ENCODE results near the gene ANKK1.

The ANKK1 gene

DNA sequence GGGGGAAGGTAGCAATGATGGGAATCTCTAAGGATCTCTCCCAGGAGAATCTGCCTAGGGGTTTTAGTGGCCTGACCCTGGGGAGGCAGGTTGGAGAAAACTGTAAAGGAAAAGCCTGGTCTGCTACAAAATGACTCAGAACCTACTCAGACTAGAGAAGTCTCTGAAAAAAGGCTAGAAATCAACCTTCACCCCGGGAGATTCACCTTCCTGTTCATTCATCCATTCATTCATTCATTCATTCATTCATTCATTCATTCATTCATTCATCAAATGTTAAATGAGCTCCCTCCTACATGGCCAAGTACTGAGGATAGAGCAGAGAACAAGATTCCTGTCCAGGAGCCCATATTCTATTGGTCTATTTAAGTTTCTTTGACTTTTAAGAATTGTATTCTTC lies 8.9 kb upstream of the ANKK1 start:
- H3K4me1 ChIP-seq (ENCODE audit: control insufficient read depth, insufficient read depth, low read length) = no peaks in the 10 kb centered on the region
- H3K9me3 ChIP-seq (ENCODE audit: control insufficient read depth, insufficient read depth, low read depth, low read length) = no peaks in the 10 kb centered on the region
- H3K4me3 ChIP-seq (ENCODE audit: low read depth, low read length) = no peak overlapping the region
- TF ChIP-seq KLF10 (tag by site-specific recombination; IDR thresholded peaks at IDR 0.05) (no peak), ZNF768 (tag by site-specific recombination; IDR thresholded peaks at IDR 0.05) (no peak), ZNF311 (tag by site-specific recombination; IDR thresholded peaks at IDR 0.05; ENCODE audit: borderline replicate concordance) (no peak), HOXD13 (CRISPR knock-in tag; IDR thresholded peaks at IDR 0.05; ENCODE audit: borderline replicate concordance) (no peak), ZNF530 (tag by site-specific recombination; IDR thresholded peaks at IDR 0.05; ENCODE audit: low read depth) (no peak)
- TF ChIP-seq, protein P1, sequence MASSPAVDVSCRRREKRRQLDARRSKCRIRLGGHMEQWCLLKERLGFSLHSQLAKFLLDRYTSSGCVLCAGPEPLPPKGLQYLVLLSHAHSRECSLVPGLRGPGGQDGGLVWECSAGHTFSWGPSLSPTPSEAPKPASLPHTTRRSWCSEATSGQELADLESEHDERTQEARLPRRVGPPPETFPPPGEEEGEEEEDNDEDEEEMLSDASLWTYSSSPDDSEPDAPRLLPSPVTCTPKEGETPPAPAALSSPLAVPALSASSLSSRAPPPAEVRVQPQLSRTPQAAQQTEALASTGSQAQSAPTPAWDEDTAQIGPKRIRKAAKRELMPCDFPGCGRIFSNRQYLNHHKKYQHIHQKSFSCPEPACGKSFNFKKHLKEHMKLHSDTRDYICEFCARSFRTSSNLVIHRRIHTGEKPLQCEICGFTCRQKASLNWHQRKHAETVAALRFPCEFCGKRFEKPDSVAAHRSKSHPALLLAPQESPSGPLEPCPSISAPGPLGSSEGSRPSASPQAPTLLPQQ (tag by site-specific recombination; IDR thresholded peaks at IDR 0.05) = no peak
- TF ChIP-seq, protein P2, sequence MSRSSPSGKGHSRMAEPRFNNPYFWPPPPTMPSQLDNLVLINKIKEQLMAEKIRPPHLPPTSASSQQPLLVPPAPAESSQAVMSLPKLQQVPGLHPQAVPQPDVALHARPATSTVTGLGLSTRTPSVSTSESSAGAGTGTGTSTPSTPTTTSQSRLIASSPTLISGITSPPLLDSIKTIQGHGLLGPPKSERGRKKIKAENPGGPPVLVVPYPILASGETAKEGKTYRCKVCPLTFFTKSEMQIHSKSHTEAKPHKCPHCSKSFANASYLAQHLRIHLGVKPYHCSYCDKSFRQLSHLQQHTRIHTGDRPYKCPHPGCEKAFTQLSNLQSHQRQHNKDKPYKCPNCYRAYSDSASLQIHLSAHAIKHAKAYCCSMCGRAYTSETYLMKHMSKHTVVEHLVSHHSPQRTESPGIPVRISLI (tag by site-specific recombination; IDR thresholded peaks at IDR 0.05) = no peak
- TF ChIP-seq, protein P3, sequence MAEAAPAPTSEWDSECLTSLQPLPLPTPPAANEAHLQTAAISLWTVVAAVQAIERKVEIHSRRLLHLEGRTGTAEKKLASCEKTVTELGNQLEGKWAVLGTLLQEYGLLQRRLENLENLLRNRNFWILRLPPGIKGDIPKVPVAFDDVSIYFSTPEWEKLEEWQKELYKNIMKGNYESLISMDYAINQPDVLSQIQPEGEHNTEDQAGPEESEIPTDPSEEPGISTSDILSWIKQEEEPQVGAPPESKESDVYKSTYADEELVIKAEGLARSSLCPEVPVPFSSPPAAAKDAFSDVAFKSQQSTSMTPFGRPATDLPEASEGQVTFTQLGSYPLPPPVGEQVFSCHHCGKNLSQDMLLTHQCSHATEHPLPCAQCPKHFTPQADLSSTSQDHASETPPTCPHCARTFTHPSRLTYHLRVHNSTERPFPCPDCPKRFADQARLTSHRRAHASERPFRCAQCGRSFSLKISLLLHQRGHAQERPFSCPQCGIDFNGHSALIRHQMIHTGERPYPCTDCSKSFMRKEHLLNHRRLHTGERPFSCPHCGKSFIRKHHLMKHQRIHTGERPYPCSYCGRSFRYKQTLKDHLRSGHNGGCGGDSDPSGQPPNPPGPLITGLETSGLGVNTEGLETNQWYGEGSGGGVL (tag by site-specific recombination; IDR thresholded peaks at IDR 0.05) = no peak
- TF ChIP-seq, protein P4, sequence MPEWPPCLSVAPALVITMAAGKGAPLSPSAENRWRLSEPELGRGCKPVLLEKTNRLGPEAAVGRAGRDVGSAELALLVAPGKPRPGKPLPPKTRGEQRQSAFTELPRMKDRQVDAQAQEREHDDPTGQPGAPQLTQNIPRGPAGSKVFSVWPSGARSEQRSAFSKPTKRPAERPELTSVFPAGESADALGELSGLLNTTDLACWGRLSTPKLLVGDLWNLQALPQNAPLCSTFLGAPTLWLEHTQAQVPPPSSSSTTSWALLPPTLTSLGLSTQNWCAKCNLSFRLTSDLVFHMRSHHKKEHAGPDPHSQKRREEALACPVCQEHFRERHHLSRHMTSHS (tag by site-specific recombination; IDR thresholded peaks at IDR 0.05) = no peak
- TF ChIP-seq, protein P5, sequence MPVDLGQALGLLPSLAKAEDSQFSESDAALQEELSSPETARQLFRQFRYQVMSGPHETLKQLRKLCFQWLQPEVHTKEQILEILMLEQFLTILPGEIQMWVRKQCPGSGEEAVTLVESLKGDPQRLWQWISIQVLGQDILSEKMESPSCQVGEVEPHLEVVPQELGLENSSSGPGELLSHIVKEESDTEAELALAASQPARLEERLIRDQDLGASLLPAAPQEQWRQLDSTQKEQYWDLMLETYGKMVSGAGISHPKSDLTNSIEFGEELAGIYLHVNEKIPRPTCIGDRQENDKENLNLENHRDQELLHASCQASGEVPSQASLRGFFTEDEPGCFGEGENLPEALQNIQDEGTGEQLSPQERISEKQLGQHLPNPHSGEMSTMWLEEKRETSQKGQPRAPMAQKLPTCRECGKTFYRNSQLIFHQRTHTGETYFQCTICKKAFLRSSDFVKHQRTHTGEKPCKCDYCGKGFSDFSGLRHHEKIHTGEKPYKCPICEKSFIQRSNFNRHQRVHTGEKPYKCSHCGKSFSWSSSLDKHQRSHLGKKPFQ (tag by site-specific recombination; IDR thresholded peaks at IDR 0.05) = no peak
- TF ChIP-seq, protein P6, sequence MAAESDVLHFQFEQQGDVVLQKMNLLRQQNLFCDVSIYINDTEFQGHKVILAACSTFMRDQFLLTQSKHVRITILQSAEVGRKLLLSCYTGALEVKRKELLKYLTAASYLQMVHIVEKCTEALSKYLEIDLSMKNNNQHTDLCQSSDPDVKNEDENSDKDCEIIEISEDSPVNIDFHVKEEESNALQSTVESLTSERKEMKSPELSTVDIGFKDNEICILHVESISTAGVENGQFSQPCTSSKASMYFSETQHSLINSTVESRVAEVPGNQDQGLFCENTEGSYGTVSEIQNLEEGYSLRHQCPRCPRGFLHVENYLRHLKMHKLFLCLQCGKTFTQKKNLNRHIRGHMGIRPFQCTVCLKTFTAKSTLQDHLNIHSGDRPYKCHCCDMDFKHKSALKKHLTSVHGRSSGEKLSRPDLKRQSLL (tag by site-specific recombination; IDR thresholded peaks at IDR 0.05) = no peak
- H3K36me3 ChIP-seq (ENCODE audit: control insufficient read depth in 2 of 2, insufficient read depth in 1 of 2, low read length in 2 of 2) = no peaks in the 10 kb centered on the region
- H3K27ac ChIP-seq (ENCODE audit: extremely low read depth, low read depth, low read length) = no peak overlapping the region
- ChIA-PET POLR2A (no interaction called here), CTCF (interaction anchor here (0.6 kb wide), 1 partner anchor 565 kb away, joined by 6 read pairs; no protein-coding TSS in a partner anchor)

DNA sequence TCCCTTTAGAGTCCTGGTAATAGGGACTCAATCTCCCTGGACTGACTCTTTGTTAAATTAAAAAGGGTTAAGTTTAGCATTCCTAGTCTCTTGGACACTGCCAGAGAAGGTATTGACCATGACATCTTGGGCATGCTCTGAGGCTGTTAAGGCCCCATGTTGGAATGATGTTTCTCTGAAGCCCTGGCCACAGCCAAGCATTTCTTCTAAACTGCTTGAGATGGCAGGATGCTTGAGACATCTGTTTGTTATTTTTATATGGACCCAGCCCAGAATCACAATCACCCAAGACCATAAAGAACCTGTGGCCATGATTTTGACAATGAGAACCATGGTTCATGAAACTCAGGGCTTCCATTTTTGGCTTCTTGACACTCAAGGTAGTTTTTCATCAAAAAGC lies 5.5 kb upstream of the ANKK1 start:
- Histone ChIP-seq H3K4me3 (ENCODE audit: low read depth, low read length) (no peak overlapping the region), H3K36me3 (ENCODE audit: control insufficient read depth in 2 of 2, insufficient read depth in 1 of 2, low read length in 2 of 2) (no peaks in the 10 kb centered on the region), H3K27ac (ENCODE audit: extremely low read depth, low read depth, low read length) (no peak overlapping the region), H3K4me1 (ENCODE audit: control insufficient read depth, insufficient read depth, low read length) (no peaks in the 10 kb centered on the region), H3K9me3 (ENCODE audit: control insufficient read depth, insufficient read depth, low read depth, low read length) (no peaks in the 10 kb centered on the region)
- CTCF ChIA-PET = no interaction called here
- POLR2A ChIA-PET = no interaction called here
- no peak for TF ChIP-seq YY1 (tag by site-specific recombination; IDR thresholded peaks at IDR 0.05)
- TF ChIP-seq, protein P7, sequence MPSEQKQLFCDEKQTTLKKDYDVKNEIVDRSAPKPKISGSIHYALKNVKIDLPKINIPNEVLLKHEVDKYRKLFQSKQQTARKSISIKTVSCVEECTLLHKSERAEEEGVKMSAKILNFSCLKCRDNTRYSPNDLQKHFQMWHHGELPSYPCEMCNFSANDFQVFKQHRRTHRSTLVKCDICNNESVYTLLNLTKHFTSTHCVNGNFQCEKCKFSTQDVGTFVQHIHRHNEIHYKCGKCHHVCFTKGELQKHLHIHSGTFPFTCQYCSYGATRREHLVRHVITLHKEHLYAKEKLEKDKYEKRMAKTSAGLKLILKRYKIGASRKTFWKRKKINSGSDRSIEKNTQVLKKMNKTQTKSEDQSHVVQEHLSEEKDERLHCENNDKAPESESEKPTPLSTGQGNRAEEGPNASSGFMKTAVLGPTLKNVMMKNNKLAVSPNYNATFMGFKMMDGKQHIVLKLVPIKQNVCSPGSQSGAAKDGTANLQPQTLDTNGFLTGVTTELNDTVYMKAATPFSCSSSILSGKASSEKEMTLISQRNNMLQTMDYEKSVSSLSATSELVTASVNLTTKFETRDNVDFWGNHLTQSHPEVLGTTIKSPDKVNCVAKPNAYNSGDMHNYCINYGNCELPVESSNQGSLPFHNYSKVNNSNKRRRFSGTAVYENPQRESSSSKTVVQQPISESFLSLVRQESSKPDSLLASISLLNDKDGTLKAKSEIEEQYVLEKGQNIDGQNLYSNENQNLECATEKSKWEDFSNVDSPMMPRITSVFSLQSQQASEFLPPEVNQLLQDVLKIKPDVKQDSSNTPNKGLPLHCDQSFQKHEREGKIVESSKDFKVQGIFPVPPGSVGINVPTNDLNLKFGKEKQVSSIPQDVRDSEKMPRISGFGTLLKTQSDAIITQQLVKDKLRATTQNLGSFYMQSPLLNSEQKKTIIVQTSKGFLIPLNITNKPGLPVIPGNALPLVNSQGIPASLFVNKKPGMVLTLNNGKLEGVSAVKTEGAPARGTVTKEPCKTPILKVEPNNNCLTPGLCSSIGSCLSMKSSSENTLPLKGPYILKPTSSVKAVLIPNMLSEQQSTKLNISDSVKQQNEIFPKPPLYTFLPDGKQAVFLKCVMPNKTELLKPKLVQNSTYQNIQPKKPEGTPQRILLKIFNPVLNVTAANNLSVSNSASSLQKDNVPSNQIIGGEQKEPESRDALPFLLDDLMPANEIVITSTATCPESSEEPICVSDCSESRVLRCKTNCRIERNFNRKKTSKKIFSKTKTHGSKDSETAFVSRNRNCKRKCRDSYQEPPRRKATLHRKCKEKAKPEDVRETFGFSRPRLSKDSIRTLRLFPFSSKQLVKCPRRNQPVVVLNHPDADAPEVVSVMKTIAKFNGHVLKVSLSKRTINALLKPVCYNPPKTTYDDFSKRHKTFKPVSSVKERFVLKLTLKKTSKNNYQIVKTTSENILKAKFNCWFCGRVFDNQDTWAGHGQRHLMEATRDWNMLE (tag by site-specific recombination; conservative IDR thresholded peaks at IDR 0.05; ENCODE audit: low read depth) = no peak
- no peak for TF ChIP-seq ZNF37A (tag by site-specific recombination; IDR thresholded peaks at IDR 0.05)
- TF ChIP-seq ZNF416 (tag by site-specific recombination; IDR thresholded peaks at IDR 0.05) = no peak
- TF ChIP-seq ZNF555 (tag by site-specific recombination; conservative IDR thresholded peaks at IDR 0.05) = no peak
- TF ChIP-seq ZNF791 (tag by site-specific recombination; IDR thresholded peaks at IDR 0.05) = no peak

All from HEK293 (cell line).